HepG2 (cell line): Measurements from ENCODE around the gene ECM1. TPM values are rescaled to one million over a fixed set of nuclear protein-coding genes. Genes with fewer than 3 reads are reported as not detected.

Source experiments
- CTCF ChIP-seq: sonication (generic); formaldehyde crosslinking; IDR thresholded peaks from 2 replicates; pipeline ENCODE4 v1.5.0; 2020; ENCODE audit warnings: mild to moderate bottlenecking, missing genetic modification reagents, moderate library complexity
- FOXP4 ChIP-seq: sonication (generic); formaldehyde crosslinking; IDR thresholded peaks from 2 replicates; pipeline ENCODE4 v1.4.0; 2020; ENCODE audit warnings: missing genetic modification reagents
- HNF1A ChIP-seq, 2 experiments: sonication (generic) in 1 of 2; formaldehyde crosslinking in 1 of 2; IDR thresholded peaks; 2 replicates each; pipeline versions ENCODE4 v1.4.0 to v1.6.1; 2016 to 2020; ENCODE audit warnings: borderline replicate concordance in 1 of 2, low read depth in 1 of 2, mild to moderate bottlenecking in 1 of 2, missing genetic modification reagents in 1 of 2
- IRF2 ChIP-seq: IDR thresholded peaks from 2 replicates; pipeline ENCODE4 v1.6.1; 2018; ENCODE audit warnings: missing genetic modification reagents, missing compliant biosample characterization
- KLF6 ChIP-seq: IDR thresholded peaks from 2 replicates; pipeline ENCODE4 v1.8.0; 2016; ENCODE audit warnings: missing biosample characterization, missing genetic modification reagents
- NAIF1 ChIP-seq: sonication (generic); formaldehyde crosslinking; IDR thresholded peaks from 2 replicates; pipeline ENCODE4 v1.5.0; 2020; ENCODE audit warnings: mild to moderate bottlenecking, missing genetic modification reagents, borderline replicate concordance
- PHF21A ChIP-seq: sonication (generic); formaldehyde crosslinking; IDR thresholded peaks from 2 replicates; pipeline ENCODE4 v1.5.0; 2020; ENCODE audit warnings: mild to moderate bottlenecking, missing genetic modification reagents
- POLR2AphosphoS5 ChIP-seq: IDR thresholded peaks from 2 replicates; pipeline ENCODE4 v1.6.1; 2012; ENCODE audit warnings: low read depth, low read length
- RBM39 ChIP-seq: fragments of 200-400 bp; formaldehyde crosslinking; IDR thresholded peaks from one replicate; pipeline ENCODE4 v1.6.1; 2018; ENCODE audit warnings: antibody characterized with exemption, mild to moderate bottlenecking, low read depth, low read length; ENCODE audit not compliant: poor library complexity, severe bottlenecking
- SAP130 ChIP-seq: IDR thresholded peaks from 2 replicates; pipeline ENCODE4 v1.6.1; 2016; ENCODE audit warnings: low read depth
- SMYD3 ChIP-seq: sonication (generic); formaldehyde crosslinking; IDR thresholded peaks from 2 replicates; pipeline ENCODE4 v1.8.1; 2023; ENCODE audit warnings: mild to moderate bottlenecking, missing genetic modification reagents
- STAG1 ChIP-seq: sonication (generic); formaldehyde crosslinking; IDR thresholded peaks from 2 replicates; pipeline ENCODE4 v1.4.0; 2020; ENCODE audit warnings: missing genetic modification reagents
- ZBTB42 ChIP-seq: sonication (generic); formaldehyde crosslinking; IDR thresholded peaks from 2 replicates; pipeline ENCODE4 v1.5.0; 2020; ENCODE audit warnings: mild to moderate bottlenecking, missing genetic modification reagents
- ZNF747 ChIP-seq: sonication (generic); formaldehyde crosslinking; IDR thresholded peaks from 2 replicates; pipeline ENCODE4 v1.8.1; 2023; ENCODE audit warnings: missing genetic modification reagents, mild to moderate bottlenecking, borderline replicate concordance
- ZNF792 ChIP-seq: IDR thresholded peaks from 2 replicates; pipeline ENCODE4 v1.6.1; 2016
- ZSCAN9 ChIP-seq: IDR thresholded peaks from 2 replicates; pipeline ENCODE4 v1.6.1; 2016; ENCODE audit warnings: borderline replicate concordance
- polyA plus RNA-seq, 8 experiments: library from polyadenylated mRNA; depleted of rRNA in 3 of 8; stranded (reverse) in 7 of 8; unstranded in 1 of 8; fragments of >200 nt; fragmentation: Illumina TruSeq in 4 of 8; extraction: Trizol in 4 of 8; gene quantifications; 2 replicates each; pipeline versions ENCODE4 v1.2.1 to v1.2.3, GENCODE V29; 2011 to 2016; ENCODE audit warnings: low read depth in 4 of 8, missing spikeins in 1 of 8, mixed read lengths in 1 of 8; ENCODE audit not compliant: insufficient read depth in 1 of 8
- total RNA-seq, 5 experiments: library from RNA; depleted of rRNA; stranded (reverse); fragments of >200 nt; fragmentation: Illumina TruSeq; extraction: Trizol; gene quantifications; 2 replicates each; pipeline ENCODE4 v1.2.3, GENCODE V29; 2016; ENCODE audit warnings: low read depth in 1 of 5
- TF ChIP-seq, protein P1 (sequence below): sonication (generic); formaldehyde crosslinking; IDR thresholded peaks from 2 replicates; pipeline ENCODE4 v1.9.0; 2022; ENCODE audit warnings: low read depth, missing genetic modification reagents
- TF ChIP-seq, protein P2 (sequence below): IDR thresholded peaks from 2 replicates; pipeline ENCODE4 v1.6.1; 2018; ENCODE audit warnings: missing genetic modification reagents

The ECM1 gene
- total and polyA plus RNA-seq, 2 of the 13 experiments (the other 11 are each of a cell fraction or from before 2014, with no cell fraction given) = 0.42 to 1.0 TPM

DNA sequence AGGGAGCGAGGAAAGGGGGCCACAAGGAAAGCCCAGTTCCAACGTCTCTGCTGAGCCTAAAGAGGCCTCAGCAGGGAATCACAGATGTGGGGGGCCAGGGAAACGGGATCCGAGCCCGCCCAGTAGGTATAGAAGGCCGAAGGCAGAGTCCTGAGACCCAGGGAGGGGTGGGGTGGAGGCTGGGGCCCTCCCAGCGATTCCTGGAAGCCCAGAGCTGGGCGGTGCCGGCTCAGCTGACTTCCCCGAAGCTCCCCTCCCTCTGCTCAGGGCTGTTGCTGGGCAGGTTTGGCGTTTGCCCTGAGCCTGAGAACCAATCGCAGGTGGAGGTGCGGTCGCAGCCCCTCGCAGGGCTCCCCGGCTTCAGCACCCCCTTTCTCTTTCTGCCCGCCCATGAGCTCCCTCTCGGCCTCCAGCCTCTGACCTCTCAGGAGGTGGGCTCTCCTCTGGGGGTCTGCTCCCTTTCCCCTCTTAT is 54.1 kb downstream of the ECM1 start (continued):
- TF ChIP-seq PHF21A (CRISPR knock-in tag) = peak; percentile 54; the same call in 1 of the 2 replicates
- peak; percentile 84 for TF ChIP-seq SMYD3 (CRISPR knock-in tag)
- no peak for TF ChIP-seq NAIF1
- no peak for TF ChIP-seq CTCF (CRISPR knock-in tag)
- TF ChIP-seq, protein P1, sequence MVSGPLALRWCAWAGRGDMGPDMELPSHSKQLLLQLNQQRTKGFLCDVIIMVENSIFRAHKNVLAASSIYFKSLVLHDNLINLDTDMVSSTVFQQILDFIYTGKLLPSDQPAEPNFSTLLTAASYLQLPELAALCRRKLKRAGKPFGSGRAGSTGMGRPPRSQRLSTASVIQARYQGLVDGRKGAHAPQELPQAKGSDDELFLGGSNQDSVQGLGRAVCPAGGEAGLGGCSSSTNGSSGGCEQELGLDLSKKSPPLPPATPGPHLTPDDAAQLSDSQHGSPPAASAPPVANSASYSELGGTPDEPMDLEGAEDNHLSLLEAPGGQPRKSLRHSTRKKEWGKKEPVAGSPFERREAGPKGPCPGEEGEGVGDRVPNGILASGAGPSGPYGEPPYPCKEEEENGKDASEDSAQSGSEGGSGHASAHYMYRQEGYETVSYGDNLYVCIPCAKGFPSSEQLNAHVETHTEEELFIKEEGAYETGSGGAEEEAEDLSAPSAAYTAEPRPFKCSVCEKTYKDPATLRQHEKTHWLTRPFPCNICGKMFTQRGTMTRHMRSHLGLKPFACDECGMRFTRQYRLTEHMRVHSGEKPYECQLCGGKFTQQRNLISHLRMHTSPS (CRISPR knock-in tag) = 0 out of 2 replicates have a peak, but pooled peaks have one; percentile 43
- TF ChIP-seq, protein P2, sequence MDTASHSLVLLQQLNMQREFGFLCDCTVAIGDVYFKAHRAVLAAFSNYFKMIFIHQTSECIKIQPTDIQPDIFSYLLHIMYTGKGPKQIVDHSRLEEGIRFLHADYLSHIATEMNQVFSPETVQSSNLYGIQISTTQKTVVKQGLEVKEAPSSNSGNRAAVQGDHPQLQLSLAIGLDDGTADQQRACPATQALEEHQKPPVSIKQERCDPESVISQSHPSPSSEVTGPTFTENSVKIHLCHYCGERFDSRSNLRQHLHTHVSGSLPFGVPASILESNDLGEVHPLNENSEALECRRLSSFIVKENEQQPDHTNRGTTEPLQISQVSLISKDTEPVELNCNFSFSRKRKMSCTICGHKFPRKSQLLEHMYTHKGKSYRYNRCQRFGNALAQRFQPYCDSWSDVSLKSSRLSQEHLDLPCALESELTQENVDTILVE (CRISPR knock-in tag) = peak; percentile 91; the same call in 1 of the 2 replicates
- TF ChIP-seq POLR2AphosphoS5 = peak; percentile 33; the same call in 1 of the 2 replicates
- TF ChIP-seq ZNF792 (CRISPR knock-in tag) = peak; percentile 65
- peak; percentile 69 for TF ChIP-seq RBM39
- TF ChIP-seq KLF6 = peak; percentile 92; the same call in 1 of the 2 replicates
- no peak; the same call in 1 of the 2 replicates for TF ChIP-seq STAG1 (CRISPR knock-in tag)
- TF ChIP-seq HNF1A (IDR thresholded peaks at IDR 0.05; ENCODE audit: low read depth) = no peak
- TF ChIP-seq HNF1A (CRISPR knock-in tag; IDR thresholded peaks at IDR 0.05; ENCODE audit: borderline replicate concordance) = peak; percentile 63; the same call in 1 of the 2 replicates
- peak; percentile 90 for TF ChIP-seq IRF2 (CRISPR knock-in tag)
- 0 out of 2 replicates have a peak, but pooled peaks have one; percentile 16 for TF ChIP-seq ZBTB42
- peak; percentile 66; the same call in 1 of the 2 replicates for TF ChIP-seq ZNF747
- peak; percentile 49; the same call in 1 of the 2 replicates for TF ChIP-seq ZSCAN9 (CRISPR knock-in tag)
- peak; percentile 93 for TF ChIP-seq SAP130
- TF ChIP-seq FOXP4 = peak; percentile 39; the same call in 1 of the 2 replicates
